KMS-11 (cell line): Measurements from ENCODE around the gene CDH13.

ENCODE experiments used
- H2AFZ ChIP-seq: fragments of 200-600 bp; sonication (generic); 2 replicates; pipeline ENCODE4 v1.6.1; 2016; ENCODE audit warnings: antibody characterized with exemption, mixed run types, low read depth
- H3K27ac ChIP-seq: fragments of 200-600 bp; sonication (generic); 2 replicates; pipeline ENCODE4 v1.6.1; 2016; ENCODE audit warnings: mild to moderate bottlenecking, mixed run types
- H3K27me3 ChIP-seq: fragments of 200-600 bp; sonication (generic); 2 replicates; pipeline ENCODE4 v1.6.1; 2017; ENCODE audit warnings: mild to moderate bottlenecking, low read depth, mixed run types, moderate library complexity; ENCODE audit not compliant: insufficient read depth
- H3K36me3 ChIP-seq: fragments of 200-600 bp; sonication (generic); 2 replicates; pipeline ENCODE4 v1.6.1; 2017; ENCODE audit warnings: mild to moderate bottlenecking, mixed run types; ENCODE audit not compliant: insufficient read depth
- H3K4me1 ChIP-seq: fragments of 200-600 bp; sonication (generic); 2 replicates; pipeline ENCODE4 v1.6.1; 2016; ENCODE audit warnings: mild to moderate bottlenecking, low read depth, mixed run types; ENCODE audit not compliant: poor library complexity, severe bottlenecking
- H3K4me2 ChIP-seq: fragments of 200-600 bp; sonication (generic); 2 replicates; pipeline ENCODE4 v1.7.0; 2016; ENCODE audit warnings: mild to moderate bottlenecking, mixed run types
- H3K4me3 ChIP-seq: fragments of 200-600 bp; sonication (generic); IDR thresholded peaks from 2 replicates; pipeline ENCODE4 v1.6.1; 2017; ENCODE audit warnings: low read depth, low read length, mixed read lengths; ENCODE audit not compliant: insufficient read depth
- H3K79me2 ChIP-seq: fragments of 200-600 bp; sonication (generic); 2 replicates; pipeline ENCODE4 v1.6.1; 2016; ENCODE audit warnings: low read depth, mixed run types; ENCODE audit not compliant: insufficient read depth
- H3K9ac ChIP-seq: fragments of 200-600 bp; sonication (generic); 2 replicates; pipeline ENCODE4 v1.6.1; 2016; ENCODE audit warnings: mild to moderate bottlenecking, mixed run types
- H4K20me1 ChIP-seq: fragments of 200-600 bp; sonication (generic); 2 replicates; pipeline ENCODE4 v1.6.1; 2016; ENCODE audit warnings: mild to moderate bottlenecking, mixed run types; ENCODE audit not compliant: insufficient read depth
- CTCF ChIP-seq: fragments of 200-600 bp; sonication (generic); conservative IDR thresholded peaks from 2 replicates; pipeline ENCODE4 v1.6.1; 2017; ENCODE audit warnings: low read depth, mild to moderate bottlenecking, antibody characterized with exemption, low read length, moderate library complexity, mixed read lengths

Gene CDH13

DNA sequence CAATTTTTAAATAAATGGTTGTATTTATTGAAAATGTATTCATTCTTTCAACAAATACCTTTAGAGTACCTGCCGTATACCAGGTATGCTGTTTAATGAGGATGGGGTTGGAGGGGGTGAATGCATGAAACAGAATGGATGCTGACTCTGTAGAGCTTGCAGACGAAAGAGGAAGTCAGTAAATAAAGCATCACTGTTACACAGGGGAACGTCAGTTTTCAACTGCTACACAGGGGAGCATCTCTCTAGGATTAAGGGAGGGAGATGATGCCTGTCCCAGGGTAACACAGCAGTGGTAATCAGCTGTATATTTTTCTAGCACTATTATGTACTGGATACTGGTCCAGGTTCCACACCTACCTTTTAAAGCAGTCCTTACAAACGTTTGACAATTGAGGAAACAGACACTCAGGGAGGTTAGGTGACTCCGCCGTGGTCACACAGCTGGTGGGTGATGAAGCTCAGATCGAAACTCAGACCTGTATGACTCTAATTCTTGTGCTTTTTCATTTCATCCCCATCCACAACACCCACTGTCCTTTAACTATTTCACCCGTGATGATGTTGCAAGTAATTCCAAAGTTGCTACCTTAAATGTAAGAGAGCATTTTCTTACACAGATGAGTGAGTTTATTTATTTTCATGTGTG, 728.9 kb downstream of the CDH13 start:
- Histone ChIP-seq H3K4me3 (no peak overlapping the region), H3K27ac (no peak overlapping the region), H3K9ac (no peak overlapping the region), H3K36me3 (no peaks in the 10 kb centered on the region), H2AFZ (no peak overlapping the region), H3K79me2 (no peaks in the 10 kb centered on the region), H4K20me1 (no peaks in the 10 kb centered on the region), H3K27me3 (no peaks in the 10 kb centered on the region), H3K4me1 (no peaks in the 10 kb centered on the region), H3K4me2 (no peak overlapping the region)
- TF ChIP-seq CTCF: no peak

GRCh38 chr16:83356266-83356665, 729.5 kb downstream of the CDH13 start:
- TF ChIP-seq CTCF: peak; percentile 79
- no peak overlapping the region for H3K4me3 ChIP-seq

DNA sequence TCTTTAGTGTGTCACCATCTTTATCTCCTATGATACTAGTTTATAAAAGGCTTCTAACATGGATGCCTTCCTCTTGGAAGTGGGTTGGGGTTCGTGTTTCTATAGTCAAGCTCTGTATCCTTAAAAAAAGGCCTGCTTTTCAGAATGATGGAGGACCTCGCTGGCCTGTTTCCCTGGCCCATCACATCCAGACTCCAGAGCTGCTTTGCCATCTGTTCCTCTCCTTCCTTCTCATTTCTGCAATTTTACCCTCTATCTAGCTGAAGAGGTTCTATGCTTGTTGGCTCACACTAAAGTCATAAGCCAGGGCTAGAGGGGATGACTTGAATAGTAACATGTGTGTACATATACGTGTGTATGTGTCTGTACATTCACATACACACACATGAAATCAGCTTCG, 730.2 kb downstream of the CDH13 start:
- H3K27ac ChIP-seq: no peak overlapping the region
- no peak overlapping the region for H2AFZ ChIP-seq
- no peaks in the 10 kb centered on the region for H3K27me3 ChIP-seq
- no peaks in the 10 kb centered on the region for H3K79me2 ChIP-seq
- no peak overlapping the region for H3K4me2 ChIP-seq
- H4K20me1 ChIP-seq: no peaks in the 10 kb centered on the region
- H3K36me3 ChIP-seq: no peaks in the 10 kb centered on the region
- no peaks in the 10 kb centered on the region for H3K4me1 ChIP-seq
- no peak overlapping the region for H3K9ac ChIP-seq
- no peak overlapping the region for H3K4me3 ChIP-seq
- TF ChIP-seq CTCF: no peak

More at GRCh38 chr16:83356266-83356665, 729.5 kb downstream of the CDH13 start:
- Histone ChIP-seq H3K27ac (no peak overlapping the region), H3K27me3 (no peaks in the 10 kb centered on the region), H3K36me3 (no peaks in the 10 kb centered on the region), H2AFZ (no peak overlapping the region), H3K4me1 (no peaks in the 10 kb centered on the region), H4K20me1 (no peaks in the 10 kb centered on the region), H3K9ac (no peak overlapping the region), H3K4me2 (no peak overlapping the region), H3K79me2 (no peaks in the 10 kb centered on the region)

- no peaks in the 10 kb centered on the region for H3K4me1 ChIP-seq
- H3K27me3 ChIP-seq: no peaks in the 10 kb centered on the region
- no peak overlapping the region for H2AFZ ChIP-seq
- no peaks in the 10 kb centered on the region for H4K20me1 ChIP-seq
- H3K79me2 ChIP-seq: no peaks in the 10 kb centered on the region
- no peak overlapping the region for H3K4me3 ChIP-seq
- no peak overlapping the region for H3K9ac ChIP-seq
- no peak overlapping the region for H3K4me2 ChIP-seq
- no peaks in the 10 kb centered on the region for H3K36me3 ChIP-seq
- TF ChIP-seq CTCF: no peak
- H3K27ac ChIP-seq: no peak overlapping the region
These were observed 736.8 kb downstream of the CDH13 start for GRCh38 chr16:83363521-83363920.
